Stimulated activated CD4-positive, alpha-beta T cell treated with anti-CD3 and anti-CD28 coated beads, Interleukin-15, amount 100 ng/mL, for 1 hour (primary cell): ENCODE results near the gene MORN1.

Experiments
- DNase-seq, 2 donors: peaks; one replicate each; pipeline ENCODE4 v3.0.0-alpha.2; 2020; ENCODE audit warnings: low read depth in 1 of 2, low spot score in 1 of 2

Gene MORN1

DNA sequence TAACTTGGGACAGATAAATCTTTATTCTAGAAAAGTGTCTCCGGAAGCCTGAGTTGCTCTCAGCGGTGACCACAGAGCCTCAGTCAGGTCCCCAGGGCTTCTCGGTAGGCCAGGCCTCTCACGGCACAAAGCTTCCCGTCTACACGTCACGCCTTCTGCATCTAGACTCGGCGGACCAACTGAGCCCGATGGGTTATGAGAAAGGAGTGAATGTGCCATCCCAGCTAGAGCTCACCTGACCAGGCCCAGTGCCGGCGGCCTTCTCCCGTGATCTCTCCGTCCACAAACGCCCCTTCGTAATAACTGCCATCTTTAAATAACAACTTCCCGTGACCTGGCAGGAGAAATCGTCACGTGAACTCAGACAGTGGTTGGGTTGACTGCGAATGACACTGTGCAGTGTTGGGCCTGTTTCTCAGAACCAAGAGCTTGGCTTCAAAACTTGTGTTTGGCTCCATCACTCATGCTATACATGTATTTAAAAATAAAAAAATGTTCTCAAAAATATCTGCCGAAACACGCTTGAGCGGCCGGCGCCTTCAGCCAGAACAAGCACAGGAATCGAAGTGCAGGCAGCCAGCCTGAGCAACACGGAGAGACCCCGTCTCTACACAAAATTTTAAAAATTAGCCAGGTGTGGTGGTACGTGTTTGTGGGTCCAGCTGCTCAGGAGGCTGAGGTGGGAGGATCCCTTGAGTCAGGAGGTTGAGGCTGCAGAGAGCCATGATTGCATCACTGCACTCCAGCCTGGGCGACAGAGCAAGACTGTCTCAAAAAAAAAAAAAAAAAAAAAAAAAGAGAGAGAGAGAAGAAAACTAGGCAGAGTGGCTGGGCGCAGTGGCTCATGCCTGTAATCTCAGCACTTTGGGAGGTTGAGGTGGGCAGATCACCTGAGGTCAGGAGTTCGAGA is 3.1 kb downstream of the MORN1 start:
- no peak for DNase-seq

DNA sequence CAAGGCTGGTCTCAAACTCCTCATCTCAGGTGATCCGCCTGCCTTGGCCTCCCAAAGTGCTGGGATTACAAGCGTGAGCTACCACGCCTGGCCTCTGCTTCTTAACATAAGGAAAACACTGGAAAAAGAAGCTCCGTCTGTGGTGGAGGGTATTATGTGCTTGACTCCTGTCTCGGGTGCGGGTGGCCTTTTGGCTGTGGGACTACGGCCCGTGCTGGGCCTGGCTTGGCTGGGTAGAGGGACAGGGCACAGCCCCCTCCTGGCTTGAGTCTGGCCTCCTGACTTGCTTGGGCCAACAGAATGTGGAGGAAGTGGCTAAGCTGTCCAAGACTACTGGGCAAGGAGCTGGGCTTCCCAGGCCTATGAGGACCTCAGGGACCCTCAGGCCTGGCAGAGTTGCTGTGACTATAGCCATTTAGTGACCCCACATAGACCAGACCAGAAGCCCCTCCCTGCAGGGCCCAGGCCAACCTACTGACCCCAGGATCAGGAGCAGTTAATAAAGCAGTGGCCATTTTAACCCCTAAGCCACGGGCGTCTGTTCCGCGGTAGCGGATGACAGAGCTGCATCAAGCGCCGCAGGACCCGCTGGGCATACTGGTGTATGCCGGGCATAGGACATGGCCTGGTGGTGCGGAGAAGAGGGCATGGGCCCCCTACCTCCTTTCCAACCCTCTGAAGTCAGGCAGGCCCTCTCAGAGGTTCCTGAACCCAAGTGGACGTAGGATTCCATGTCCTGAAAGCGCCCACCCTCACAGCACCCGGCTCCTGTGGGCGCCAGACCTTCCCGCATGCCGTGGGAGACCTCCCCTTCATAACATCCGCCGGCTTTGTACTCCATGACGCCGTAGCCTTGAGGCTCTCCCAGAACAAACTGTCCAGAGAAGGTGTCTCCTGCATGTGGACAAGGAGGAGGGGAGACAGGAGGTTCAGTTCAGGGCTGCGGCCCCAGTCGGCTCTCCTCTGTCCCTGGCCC is 4.4 kb downstream of the MORN1 start:
- DNase-seq = no peak

DNA sequence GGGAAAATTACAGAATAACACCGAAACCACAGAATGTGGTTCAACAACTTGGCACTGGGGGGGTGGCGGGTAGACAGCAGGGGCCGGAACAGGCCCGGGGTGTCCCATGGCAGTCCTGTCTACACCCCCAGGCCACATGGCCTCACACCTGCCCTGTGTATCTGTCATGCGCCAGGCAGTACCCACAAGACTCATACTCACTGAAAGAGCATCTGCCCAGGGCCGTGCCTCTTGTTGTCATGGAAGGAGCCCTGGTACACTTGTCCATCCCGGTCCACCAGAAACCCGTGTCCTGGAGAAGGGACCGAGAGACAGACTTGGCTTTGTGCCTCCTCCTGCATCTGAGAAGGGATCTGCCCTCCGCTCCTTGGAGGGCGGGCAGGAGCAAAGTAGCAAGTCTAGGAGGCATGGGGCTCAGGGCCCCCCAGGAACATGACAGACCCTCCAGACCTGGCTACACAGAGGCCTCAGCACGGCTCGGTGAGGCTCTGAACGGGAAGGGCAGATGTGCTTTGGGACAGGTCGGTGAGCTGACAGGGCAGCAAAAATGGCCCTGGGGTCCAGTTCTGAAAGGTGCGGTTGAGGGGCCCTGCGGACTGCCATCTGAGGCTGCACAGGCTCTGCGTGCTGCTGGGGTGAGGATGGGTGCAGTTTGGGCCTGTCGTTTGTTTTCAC is 5.6 kb downstream of the MORN1 start:
- DNase-seq = no peak

DNA sequence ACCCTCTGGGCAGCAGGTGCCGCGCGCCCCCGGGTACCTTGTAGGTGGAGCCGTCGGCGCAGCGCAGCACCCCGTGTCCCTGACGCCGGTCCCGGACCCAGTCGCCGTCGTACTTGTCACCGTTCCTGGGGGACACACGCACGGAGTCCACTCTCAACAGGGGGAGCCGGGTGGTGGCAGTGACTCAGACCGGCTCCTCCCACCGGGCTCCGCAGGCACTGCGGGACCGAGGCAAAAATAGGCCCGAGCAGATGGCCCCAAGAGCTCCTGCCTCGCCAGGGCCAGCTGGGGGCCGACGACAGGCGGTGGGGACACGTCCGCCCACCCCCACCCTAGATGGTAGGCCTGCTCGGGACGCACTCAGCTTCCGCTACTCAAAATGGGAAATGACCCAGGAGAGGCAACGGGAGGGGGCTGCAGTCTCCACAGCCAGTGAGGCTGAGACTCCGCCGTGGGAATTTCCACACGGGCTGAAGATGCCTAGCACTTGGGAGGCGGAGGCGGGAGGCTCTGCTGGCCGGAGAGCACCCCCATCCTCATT is 6.3 kb downstream of the MORN1 start:
- no peak for DNase-seq

DNA sequence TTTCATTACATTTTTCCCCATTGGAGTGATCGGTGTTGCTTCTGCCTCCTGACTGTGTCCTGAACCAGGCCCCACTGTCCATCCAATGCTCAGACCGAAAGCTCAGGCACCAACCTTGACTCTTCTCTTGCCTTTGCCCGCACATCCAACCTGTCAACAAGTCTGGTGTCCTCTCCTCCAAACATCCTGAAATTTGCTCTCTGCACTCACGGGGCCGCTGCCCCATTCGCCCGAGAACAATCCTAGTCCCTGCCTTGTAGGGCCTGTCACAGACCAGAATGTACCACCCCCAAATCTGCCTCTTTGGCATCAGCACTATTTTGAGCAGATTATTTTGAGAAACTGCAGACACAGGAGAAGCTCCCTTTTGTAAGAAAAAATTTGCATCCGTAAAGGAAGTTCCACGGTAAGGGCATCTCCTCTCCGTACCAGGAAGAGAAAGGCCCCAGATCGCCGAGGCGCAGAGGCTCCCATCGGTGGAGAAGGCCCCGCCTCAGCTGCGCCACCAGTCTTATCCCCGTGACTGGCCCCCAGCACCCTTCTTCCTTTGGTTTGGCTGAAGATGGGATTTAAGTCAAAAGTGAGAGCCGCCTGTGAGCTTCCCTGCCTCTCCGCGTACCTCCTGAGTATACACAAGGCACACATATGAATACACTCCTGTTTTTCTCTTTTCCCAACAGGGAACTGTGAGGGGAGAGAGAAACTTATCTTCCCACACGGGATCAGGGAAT is 7.1 kb downstream of the MORN1 start:
- no peak for DNase-seq

GRCh38 chr1:2383576-2383975 is 7.8 kb downstream of the MORN1 start:
- no peak for DNase-seq

DNA sequence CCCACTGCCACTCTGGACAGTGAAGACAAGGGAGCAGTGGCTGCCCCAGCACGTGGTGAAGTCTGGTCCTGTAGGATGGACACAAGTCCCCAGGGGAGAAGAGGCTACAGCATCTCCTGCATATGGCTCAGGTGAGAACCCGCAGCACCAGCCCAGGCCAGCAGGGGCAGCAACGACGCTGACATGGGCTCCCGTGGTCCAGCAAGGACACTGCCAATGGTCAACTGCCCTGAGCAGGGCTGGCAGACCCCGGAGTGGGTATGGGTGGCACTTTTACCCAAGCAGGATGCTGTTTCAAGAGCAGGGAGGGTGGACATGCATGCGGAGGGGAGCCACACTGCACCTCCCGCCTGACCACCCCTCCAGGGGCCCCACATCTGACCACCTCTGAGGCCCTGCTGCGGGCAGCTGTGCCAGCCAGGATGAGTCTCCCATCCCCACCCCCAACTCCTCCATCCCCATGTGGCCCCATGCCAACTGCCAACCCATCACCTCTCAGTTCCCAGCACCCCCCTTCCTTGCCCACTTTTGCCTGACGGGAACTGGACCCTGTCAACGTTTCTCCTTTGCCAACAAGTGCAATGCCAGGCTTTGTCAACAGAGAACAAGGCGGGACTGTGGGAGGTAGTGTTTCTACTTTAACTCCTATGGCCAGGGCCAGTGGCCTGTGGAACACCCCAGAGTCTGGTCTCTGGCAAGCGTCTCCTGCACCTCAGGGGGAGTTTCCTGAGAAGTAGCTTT is 8.6 kb downstream of the MORN1 start:
- no peak for DNase-seq

- peak; percentile 60 to 69 for DNase-seq
Measured at GRCh38 chr1:2381741-2382620, 9.4 kb downstream of the MORN1 start.

DNA sequence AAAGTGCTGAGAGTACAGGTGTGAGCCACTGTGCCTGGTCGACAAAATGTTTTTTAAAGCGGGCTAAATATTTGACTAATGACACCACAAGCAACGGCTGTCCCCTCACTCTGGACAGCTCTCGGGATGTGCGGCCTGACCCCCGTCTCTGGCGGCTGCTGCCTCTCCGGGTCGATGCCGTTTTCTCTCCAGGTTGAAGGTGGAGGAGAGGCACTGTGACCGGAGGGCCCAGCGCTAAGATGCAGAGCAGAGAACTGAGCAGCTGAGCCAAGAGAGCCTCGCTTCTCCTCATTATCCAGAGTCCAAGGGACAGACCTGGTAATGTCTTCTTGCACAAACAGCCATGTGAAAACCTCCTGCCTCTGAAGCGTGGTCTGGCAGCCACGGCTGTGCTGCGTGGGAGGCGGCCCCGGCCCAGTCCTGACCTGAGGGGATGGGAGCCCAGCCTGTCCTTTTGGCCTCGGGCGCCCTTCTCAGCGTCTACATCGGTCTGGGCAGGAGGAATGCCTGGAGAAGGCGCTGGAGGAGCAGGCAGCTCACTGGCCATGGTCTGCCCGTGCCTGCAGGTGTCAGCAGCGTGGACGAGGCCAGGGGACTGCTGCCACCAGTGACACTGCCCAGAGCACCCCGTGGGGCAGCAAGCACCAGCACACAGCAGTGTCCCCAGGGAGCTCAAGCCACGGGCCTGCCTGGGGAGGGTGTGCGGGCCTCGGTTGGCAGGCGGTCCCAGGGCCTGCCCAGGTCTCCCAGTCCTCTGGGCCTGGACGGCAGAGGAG is 10.3 kb downstream of the MORN1 start:
- DNase-seq = no peak

DNA sequence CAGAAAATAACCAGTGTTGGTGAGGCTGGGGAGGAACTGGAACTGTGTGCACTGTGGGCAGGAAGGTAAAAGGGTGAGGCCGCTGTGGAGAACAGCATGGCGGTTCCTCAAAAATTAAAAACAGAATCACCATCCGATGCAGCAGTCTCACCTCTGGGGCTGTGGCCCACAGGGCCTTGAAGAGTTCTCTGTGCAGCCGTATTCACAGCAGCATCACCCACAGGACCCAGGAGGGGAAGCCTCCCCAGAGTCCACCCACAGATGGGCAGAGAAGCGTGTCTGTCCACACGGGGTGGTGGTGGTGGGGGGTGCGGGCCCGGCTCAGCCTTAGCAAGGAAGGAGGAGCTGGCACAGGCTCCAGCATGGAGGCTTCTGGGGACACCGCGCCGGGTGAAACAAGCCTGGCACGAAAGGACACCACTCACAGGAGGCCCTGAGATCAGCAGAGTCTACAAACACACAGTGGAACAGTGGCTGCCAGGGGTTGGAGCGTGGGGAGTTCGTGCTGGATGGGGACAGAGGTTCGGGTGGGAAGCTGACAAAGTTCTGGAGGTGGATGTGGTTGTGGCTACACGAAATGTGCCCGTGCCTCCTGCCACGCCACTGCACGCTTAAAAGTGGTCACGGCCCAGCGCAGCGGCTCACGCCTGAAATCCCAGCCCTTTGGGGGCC is 11.5 kb downstream of the MORN1 start:
- DNase-seq = no peak

- no peak for DNase-seq
Measured at GRCh38 chr1:2378956-2379732, 12.2 kb downstream of the MORN1 start.

- DNase-seq = no peak
Measured at GRCh38 chr1:2378441-2378851, 12.9 kb downstream of the MORN1 start.

GRCh38 chr1:2377751-2378440 is 13.5 kb downstream of the MORN1 start:
- no peak for DNase-seq

GRCh38 chr1:2376931-2377672 is 14.3 kb downstream of the MORN1 start:
- DNase-seq = no peak

DNA sequence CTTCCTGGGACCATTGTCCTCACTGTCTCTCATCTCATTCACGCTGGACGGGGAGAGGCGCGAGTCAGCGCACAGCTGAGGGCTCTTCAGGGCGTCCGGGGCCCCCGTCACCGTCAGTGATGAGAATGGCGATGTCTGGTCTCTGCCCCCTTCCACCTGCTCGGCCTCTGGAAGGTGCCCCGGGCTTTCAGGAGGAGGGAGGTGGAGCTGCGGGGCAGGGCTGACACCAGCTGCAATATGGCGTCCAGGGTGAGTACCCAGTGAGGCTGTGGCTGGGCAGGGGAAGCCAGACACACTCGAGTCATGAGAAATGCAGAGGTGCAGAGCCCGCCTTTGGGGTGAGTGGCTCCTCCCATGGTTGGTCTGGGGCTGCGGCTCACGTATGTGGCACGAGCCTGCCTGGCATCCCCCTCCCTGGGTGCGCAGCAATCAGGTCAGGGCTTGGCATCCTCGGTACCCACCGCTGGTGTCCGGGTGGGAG is 15.1 kb downstream of the MORN1 start:
- no peak for DNase-seq
